T-helper 2 cell treated with Interferon-gamma antibody and Interleukin-4, amounts not matched to agents 100 ng/mL and 5 ng/mL, for 36 hours (primary cell): Measurements from ENCODE around the gene RLIM. TPM values are rescaled to one million over a fixed set of nuclear protein-coding genes. Genes with fewer than 3 reads are reported as not detected.

ENCODE experiments used
- intact Hi-C: fragments of 100-400 bp; cut with micrococcal nuclease; formaldehyde crosslinking; loops from one replicate; pipeline ENCODE4 v1.15.1; 2023
- total RNA-seq: library from RNA; stranded (reverse); gene quantifications from 2 replicates; pipeline ENCODE4 v1.2.3, GENCODE V29; 2022

RLIM gene
- total RNA-seq, 1 donor from 2014 or later = 28.0 TPM

- intact Hi-C loops = no loop called here
Observed at GRCh38 chrX:74540635-74541249, 73.7 kb downstream of the RLIM start.

GRCh38 chrX:74536832-74537371, 77.5 kb downstream of the RLIM start:
- intact Hi-C loops = loop anchor here (2.0 to 10.0 kb wide), 3 partner anchors 14 to 592 kb away; no protein-coding TSS in a partner anchor

- intact Hi-C loops = loop anchor here (2.0 to 10.0 kb wide), 3 partner anchors 15 to 591 kb away; no protein-coding TSS in a partner anchor
Observed at GRCh38 chrX:74536152-74536831, 78.1 kb downstream of the RLIM start.

- intact Hi-C loops = loop anchor here (2.0 to 10.0 kb wide), 3 partner anchors 15 to 591 kb away; no protein-coding TSS in a partner anchor
Observed at GRCh38 chrX:74535408-74536151, 78.8 kb downstream of the RLIM start.

Other genes starting within 250 kb of the RLIM start
- gene SLC16A2, start 193.1 kb downstream of the RLIM start, total RNA-seq = 0.07 TPM in 1 of 2 replicates, not detected in the other